ENCODE results near the gene FHIT.

- TF ChIP-seq CTCF (IDR thresholded peaks at IDR 0.05 in 4 of 5, conservative IDR thresholded peaks at IDR 0.05 in 1 of 5) (no peak), POLR2A (IDR thresholded peaks at IDR 0.05) (no peak)
Observed at GRCh38 chr3:60281970-60282369, 969.3 kb downstream of the FHIT start.
